Adrenal gland (tissue), 12 donors: ENCODE measurements around the gene PCDH9. TPM values are rescaled to one million over a fixed set of nuclear protein-coding genes. Genes with fewer than 3 reads are reported as not detected.

Experiments
- DNase-seq, 7 donors: peaks; one replicate each; pipeline ENCODE4 v3.0.0-alpha.2; 2019 to 2020
- H3K27ac ChIP-seq, 5 donors: fragments of 200-600 bp; sonication (generic) in 4 of 5; 1 replicate in 3 of 5; 2 replicates in 2 of 5; pipeline versions ENCODE4 v1.5.1 to v1.8.0; 2016 to 2020; ENCODE audit warnings: mild to moderate bottlenecking in 1 of 5
- H3K27me3 ChIP-seq: fragments of 200-600 bp; 2 replicates; pipeline ENCODE4 v1.8.0; 2021
- H3K36me3 ChIP-seq, 2 donors: fragments of 200-600 bp; replicated peaks in 1 of 2; 1 replicate in 1 of 2; 2 replicates in 1 of 2; pipeline versions ENCODE4 v1.5.1 to v1.8.0; 2018 to 2022
- H3K4me1 ChIP-seq, 2 donors: fragments of 200-600 bp; replicated peaks in 1 of 2; 1 replicate in 1 of 2; 2 replicates in 1 of 2; pipeline versions ENCODE4 v1.5.1 to v1.8.0; 2018 to 2021
- H3K4me3 ChIP-seq, 4 donors: fragments of 200-600 bp; sonication (generic) in 3 of 4; one replicate each; pipeline ENCODE4 v1.5.1; 2016 to 2018
- H3K9me3 ChIP-seq, 3 donors: fragments of 200-600 bp; sonication (generic) in 1 of 3; replicated peaks in 1 of 3; 1 replicate in 2 of 3; 2 replicates in 1 of 3; pipeline versions ENCODE4 v1.5.1 to v1.8.0; 2016 to 2021
- CTCF ChIP-seq, 6 experiments: fragments of 450-650 bp in 4 of 6; fragments of 200-600 bp in 2 of 6; sonication (generic) in 1 of 6; IDR thresholded peaks; 1 replicate in 5 of 6; 2 replicates in 1 of 6; pipeline versions ENCODE4 v1.5.1 to v1.8.0; 2016 to 2021; ENCODE audit warnings: antibody characterized with exemption in 6 of 6, mild to moderate bottlenecking in 2 of 6, moderate library complexity in 1 of 6
- POLR2A ChIP-seq, 2 donors: fragments of 450-650 bp; IDR thresholded peaks; one replicate each; pipeline ENCODE4 v1.6.1; 2017; ENCODE audit warnings: antibody characterized with exemption in 2 of 2, mild to moderate bottlenecking in 2 of 2, moderate library complexity in 1 of 2
- WGBS, 4 donors: extraction: QIAGEN DNeasy Blood & Tissue Kit in 2 of 4; methylation state at CpG; one replicate each; pipeline versions ENCODE4 v1.1.5 to v1.1.7; 2013 to 2017; 5-methylcytosine and 5-hydroxymethylcytosine counted together
- intact Hi-C, 2 donors: fragments of 100-400 bp; cut with DNase I; formaldehyde crosslinking; loops; one replicate each; pipeline versions ENCODE4 v1.14.1 to v1.15.0; 2022 to 2023
- polyA plus RNA-seq, 3 donors: library from polyadenylated mRNA; stranded (reverse); fragments of 200-250 nt in 2 of 3; fragments of 350-450 nt in 1 of 3; fragmentation: Illumina TruSeq in 1 of 3; extraction: RNeasy Lipid Tissue Mini Kit (QIAGEN cat#74804) in 1 of 3; gene quantifications; one replicate each; pipeline ENCODE4 v1.2.3, GENCODE V29; 2013 to 2014
- total RNA-seq, 9 donors: library from RNA; depleted of rRNA in 4 of 9; stranded (reverse); fragments of >200 nt in 4 of 9; fragments of 120-200 nt in 1 of 9; fragmentation: NEBNext Ultra II Directional in 1 of 9; extraction: Animal tissue kit (Norgen Biotek cat#: 25700) in 1 of 9; gene quantifications; one replicate each; pipeline versions ENCODE4 v1.1.0 to v1.2.4, GENCODE V29; 2013 to 2023
- donor health status: healthy with polysubstance abuse.
- donor health status: Bipolar disorder and iron deficiency.
- donor health status: DM: yes; HTN: yes; CAD: no.
- donor health status: DM: no; HTN: no; CAD: no.
- donor health status: DM: no; HTN: no; CAD: no.
- donor health status: DM: yes; HTN: yes; CAD: no.

Gene PCDH9
- total and polyA plus RNA-seq, 12 donors: 0.71 to 10.9 (median 3.6) TPM

DNA sequence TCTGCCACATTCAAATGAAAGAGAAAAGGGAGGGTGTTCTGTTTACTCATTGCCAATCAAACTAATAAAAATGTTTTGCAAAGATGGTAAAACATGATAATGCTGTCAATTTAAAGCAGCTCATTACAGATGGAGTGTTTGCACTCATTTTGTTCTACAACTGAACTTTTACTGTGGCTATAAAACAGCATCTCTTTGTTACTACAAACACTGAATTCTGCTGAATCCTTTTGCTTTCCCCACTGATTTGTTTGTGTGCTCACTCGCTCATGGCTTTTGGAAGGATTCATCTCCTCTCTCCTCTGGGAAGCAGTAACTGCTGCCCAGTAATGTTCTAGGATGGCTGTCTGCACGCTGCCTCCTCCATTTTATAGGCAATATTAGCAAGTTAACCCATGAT is 434.5 kb downstream of the PCDH9 start:
- TF ChIP-seq POLR2A (IDR thresholded peaks at IDR 0.05): no peak
- no peak for TF ChIP-seq CTCF (IDR thresholded peaks at IDR 0.05)
- H3K27ac ChIP-seq: no peak overlapping the region
- WGBS, 4 donors: 72 to 90% (median 80%) methylated on average over 2 of the region's 2 CpGs
- no peak overlapping the region for H3K4me3 ChIP-seq
- H3K4me1 ChIP-seq: no peaks in the 10 kb centered on the region
- no peak for DNase-seq
- H3K36me3 ChIP-seq: no peaks in the 10 kb centered on the region
- H3K27me3 ChIP-seq: no peaks in the 10 kb centered on the region
- peaks cover 0 to 2% (median 0%) of the 10 kb centered on the region in 3 donors for H3K9me3 ChIP-seq
- intact Hi-C loops: no loop called here

DNA sequence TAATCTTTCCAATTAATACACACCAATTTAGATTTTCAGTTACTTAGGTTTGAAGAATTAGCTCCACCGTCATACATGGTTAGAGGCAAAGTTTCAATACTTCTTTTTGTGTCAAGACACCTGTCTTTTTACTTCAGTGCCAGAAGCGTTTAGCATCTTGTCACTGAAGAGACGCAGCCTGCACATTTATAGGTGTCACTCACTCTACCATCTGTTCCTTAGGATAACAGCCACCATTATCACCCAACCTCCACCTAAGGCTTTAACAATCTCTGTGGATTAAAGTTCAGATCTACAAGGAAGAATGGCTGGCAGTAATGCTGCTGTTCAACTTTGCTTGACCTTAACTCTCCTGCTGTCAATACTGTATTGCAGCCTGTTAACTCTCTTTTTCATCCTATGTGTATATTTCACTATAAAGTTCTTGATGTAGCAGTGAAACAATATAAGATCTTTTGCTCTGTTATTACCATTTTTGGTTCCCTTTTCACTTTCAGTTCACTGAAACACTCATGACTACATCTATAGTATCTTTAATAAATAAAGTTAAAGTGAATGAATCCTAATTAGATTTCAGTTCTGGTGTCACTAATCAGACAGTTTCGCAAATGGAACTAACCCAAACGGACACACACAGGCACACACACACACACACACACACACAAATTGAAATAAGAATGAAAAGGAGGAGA is 435.6 kb downstream of the PCDH9 start:
- WGBS, 4 donors: 66 to 80% (median 75%) methylated on average over 5 of the region's 5 CpGs
- no peak for TF ChIP-seq POLR2A (IDR thresholded peaks at IDR 0.05)
- TF ChIP-seq CTCF (IDR thresholded peaks at IDR 0.05): no peak
- Histone ChIP-seq H3K4me3 (no peak overlapping the region), H3K4me1 (no peaks in the 10 kb centered on the region), H3K9me3 (peaks cover 0 to 5% (median 0%) of the 10 kb centered on the region in 3 donors), H3K27ac (no peak overlapping the region), H3K27me3 (no peaks in the 10 kb centered on the region), H3K36me3 (no peaks in the 10 kb centered on the region)
- intact Hi-C loops: no loop called here
- no peak for DNase-seq

GRCh38 chr13:66790861-66791260 is 439.3 kb downstream of the PCDH9 start:
- Histone ChIP-seq H3K4me3 (no peak overlapping the region), H3K36me3 (no peaks in the 10 kb centered on the region), H3K9me3 (peaks cover 0 to 5% (median 0%) of the 10 kb centered on the region in 3 donors), H3K27me3 (no peaks in the 10 kb centered on the region), H3K4me1 (no peaks in the 10 kb centered on the region), H3K27ac (no peak overlapping the region)
- DNase-seq: no peak
- intact Hi-C loops: no loop called here
- TF ChIP-seq POLR2A (IDR thresholded peaks at IDR 0.05) (no peak), CTCF (IDR thresholded peaks at IDR 0.05) (no peak)
- 73 to 84% (median 78%) methylated on average over 2 of the region's 2 CpGs for WGBS, 4 donors

- Histone ChIP-seq H3K27ac (no peak overlapping the region), H3K27me3 (no peaks in the 10 kb centered on the region), H3K4me3 (no peak overlapping the region), H3K36me3 (no peaks in the 10 kb centered on the region), H3K4me1 (no peaks in the 10 kb centered on the region), H3K9me3 (no peaks in the 10 kb centered on the region)
- WGBS, 4 donors: 75 to 84% (median 82%) methylated on average over 2 of the region's 2 CpGs
- TF ChIP-seq POLR2A (IDR thresholded peaks at IDR 0.05): no peak
- no peak for TF ChIP-seq CTCF (IDR thresholded peaks at IDR 0.05)
- intact Hi-C loops: no loop called here
- DNase-seq: no peak
Measured at GRCh38 chr13:66781241-66781640, 448.9 kb downstream of the PCDH9 start.
